HEK293 (cell line): ENCODE measurements around the gene PFDN1.

Source experiments
- EGR2 ChIP-seq: fragments of 450-650 bp; formaldehyde crosslinking; IDR thresholded peaks from 2 replicates; pipeline ENCODE4 v1.5.1; 2016; ENCODE audit warnings: low read depth, missing biosample characterization, missing genetic modification characterization
- MEIS1 ChIP-seq: sonication (generic); formaldehyde crosslinking; IDR thresholded peaks from 2 replicates; pipeline ENCODE4 v1.8.1; 2022; ENCODE audit warnings: missing genetic modification reagents, mild to moderate bottlenecking, borderline replicate concordance
- MZF1 ChIP-seq: fragments of 450-650 bp; formaldehyde crosslinking; IDR thresholded peaks from 2 replicates; pipeline ENCODE4 v1.5.1; 2017; ENCODE audit warnings: missing biosample characterization, missing genetic modification characterization, borderline replicate concordance
- REPIN1 ChIP-seq: fragments of 450-650 bp; formaldehyde crosslinking; IDR thresholded peaks from 2 replicates; pipeline ENCODE4 v1.5.1; 2017; ENCODE audit warnings: missing biosample characterization, missing genetic modification characterization, low read depth
- REST ChIP-seq: fragments of 450-650 bp; formaldehyde crosslinking; IDR thresholded peaks from 2 replicates; pipeline ENCODE4 v1.5.1; 2016; ENCODE audit warnings: missing biosample characterization, missing genetic modification characterization
- SP7 ChIP-seq: fragments of 450-650 bp; formaldehyde crosslinking; IDR thresholded peaks from 2 replicates; pipeline ENCODE4 v1.5.1; 2016; ENCODE audit warnings: missing biosample characterization, missing genetic modification characterization
- TRIM28 ChIP-seq: IDR thresholded peaks from 2 replicates; pipeline ENCODE4 v1.6.1; 2011; ENCODE audit warnings: low read length, control low read depth, borderline replicate concordance
- ZBTB11 ChIP-seq: fragments of 450-650 bp; formaldehyde crosslinking; conservative IDR thresholded peaks from 2 replicates; pipeline ENCODE4 v1.5.1; 2016; ENCODE audit warnings: low read depth, missing biosample characterization, missing genetic modification characterization
- ZBTB26 ChIP-seq: fragments of 450-650 bp; formaldehyde crosslinking; optimal IDR thresholded peaks from 2 replicates; pipeline ENCODE3; 2016; ENCODE audit warnings: missing biosample characterization, mild to moderate bottlenecking, missing genetic modification characterization
- ZFP41 ChIP-seq: fragments of 450-650 bp; formaldehyde crosslinking; IDR thresholded peaks from 2 replicates; pipeline ENCODE4 v1.5.1; 2016; ENCODE audit warnings: missing biosample characterization, missing genetic modification characterization, borderline replicate concordance
- ZNF18 ChIP-seq: fragments of 450-650 bp; formaldehyde crosslinking; IDR thresholded peaks from 2 replicates; pipeline ENCODE4 v1.5.1; 2016; ENCODE audit warnings: missing biosample characterization, missing genetic modification characterization
- ZNF23 ChIP-seq: fragments of 450-650 bp; formaldehyde crosslinking; IDR thresholded peaks from 2 replicates; pipeline ENCODE4 v1.5.1; 2016; ENCODE audit warnings: missing biosample characterization, missing genetic modification characterization, borderline replicate concordance
- ZNF248 ChIP-seq: fragments of 450-650 bp; formaldehyde crosslinking; IDR thresholded peaks from 2 replicates; pipeline ENCODE4 v1.5.1; 2017; ENCODE audit warnings: missing biosample characterization, missing genetic modification characterization
- ZNF280D ChIP-seq: fragments of 450-650 bp; formaldehyde crosslinking; IDR thresholded peaks from 2 replicates; pipeline ENCODE4 v1.5.1; 2016; ENCODE audit warnings: missing biosample characterization, missing genetic modification characterization
- ZNF366 ChIP-seq: fragments of 450-650 bp; formaldehyde crosslinking; conservative IDR thresholded peaks from 2 replicates; pipeline ENCODE4 v1.5.1; 2016; ENCODE audit warnings: missing biosample characterization, missing genetic modification characterization
- ZNF394 ChIP-seq: fragments of 450-650 bp; formaldehyde crosslinking; IDR thresholded peaks from 2 replicates; pipeline ENCODE4 v1.5.1; 2016; ENCODE audit warnings: missing biosample characterization, missing genetic modification characterization, mild to moderate bottlenecking, moderate library complexity, borderline replicate concordance
- ZNF501 ChIP-seq: fragments of 450-650 bp; formaldehyde crosslinking; IDR thresholded peaks from 2 replicates; pipeline ENCODE4 v1.5.1; 2016; ENCODE audit warnings: missing biosample characterization, missing genetic modification characterization
- ZNF560 ChIP-seq: fragments of 450-650 bp; formaldehyde crosslinking; IDR thresholded peaks from 2 replicates; pipeline ENCODE4 v1.5.1; 2017; ENCODE audit warnings: missing biosample characterization, missing genetic modification characterization, borderline replicate concordance
- ZNF585B ChIP-seq: fragments of 450-650 bp; formaldehyde crosslinking; IDR thresholded peaks from 2 replicates; pipeline ENCODE4 v1.5.1; 2016; ENCODE audit warnings: missing biosample characterization, missing genetic modification characterization
- ZNF600 ChIP-seq: fragments of 450-650 bp; formaldehyde crosslinking; IDR thresholded peaks from 2 replicates; pipeline ENCODE4 v1.5.1; 2016; ENCODE audit warnings: missing biosample characterization, missing genetic modification characterization
- ZNF624 ChIP-seq: fragments of 450-650 bp; formaldehyde crosslinking; IDR thresholded peaks from 2 replicates; pipeline ENCODE4 v1.5.1; 2017; ENCODE audit warnings: missing biosample characterization, missing genetic modification characterization
- ZNF629 ChIP-seq: fragments of 450-650 bp; formaldehyde crosslinking; IDR thresholded peaks from 2 replicates; pipeline ENCODE4 v1.5.1; 2017; ENCODE audit warnings: missing biosample characterization, missing genetic modification characterization
- ZNF701 ChIP-seq: fragments of 450-650 bp; formaldehyde crosslinking; IDR thresholded peaks from 2 replicates; pipeline ENCODE4 v1.5.1; 2016; ENCODE audit warnings: missing biosample characterization, missing genetic modification characterization
- ZNF776 ChIP-seq: fragments of 450-650 bp; formaldehyde crosslinking; IDR thresholded peaks from 2 replicates; pipeline ENCODE4 v1.5.0; 2017; ENCODE audit warnings: missing biosample characterization, missing genetic modification characterization, borderline replicate concordance
- ZNF792 ChIP-seq: fragments of 450-650 bp; formaldehyde crosslinking; IDR thresholded peaks from 2 replicates; pipeline ENCODE4 v1.5.1; 2016; ENCODE audit warnings: missing biosample characterization, missing genetic modification characterization
- ZNF843 ChIP-seq: fragments of 450-650 bp; formaldehyde crosslinking; IDR thresholded peaks from 2 replicates; pipeline ENCODE4 v1.5.1; 2016; ENCODE audit warnings: missing biosample characterization, missing genetic modification characterization

PFDN1 gene

GRCh38 chr5:140251527-140251973, 51.4 kb downstream of the PFDN1 start (continued):
- no peak for TF ChIP-seq MEIS1 (CRISPR knock-in tag)
- no peak for TF ChIP-seq ZNF843 (tag by site-specific recombination)
- TF ChIP-seq ZNF600 (tag by site-specific recombination), result peak; percentile 43; the same call in 1 of the 2 replicates
- TF ChIP-seq SP7 (tag by site-specific recombination), result no peak
- TF ChIP-seq ZNF792, result no peak
- no peak for TF ChIP-seq REPIN1 (tag by site-specific recombination)
- TF ChIP-seq ZNF776 (tag by site-specific recombination), result no peak
- no peak for TF ChIP-seq ZNF23 (tag by site-specific recombination)
- TF ChIP-seq ZFP41 (tag by site-specific recombination), result no peak
- TF ChIP-seq ZNF501 (tag by site-specific recombination), result no peak
- no peak for TF ChIP-seq MZF1 (tag by site-specific recombination)
- TF ChIP-seq TRIM28, result no peak
- no peak for TF ChIP-seq ZNF394 (tag by site-specific recombination)
- TF ChIP-seq ZNF701 (tag by site-specific recombination), result no peak
- no peak for TF ChIP-seq ZNF560 (tag by site-specific recombination)
- TF ChIP-seq ZNF248, result no peak
- TF ChIP-seq EGR2 (tag by site-specific recombination), result no peak
- no peak for TF ChIP-seq ZNF624 (tag by site-specific recombination)
- 0 out of 2 replicates have a peak, but pooled peaks have one; percentile 58 for TF ChIP-seq ZNF366
- no peak for TF ChIP-seq REST (tag by site-specific recombination)
- TF ChIP-seq ZBTB11, result no peak
- peak; percentile 34; the same call in 1 of the 2 replicates for TF ChIP-seq ZNF629 (tag by site-specific recombination)
- TF ChIP-seq ZBTB26 (tag by site-specific recombination), result no peak
- no peak for TF ChIP-seq ZNF18 (tag by site-specific recombination)
- no peak for TF ChIP-seq ZNF280D (tag by site-specific recombination)
- TF ChIP-seq ZNF585B (tag by site-specific recombination), result no peak
